SHP77 treated with DMSO at 0.1 percent for 48 hours (cell line): ENCODE results near the gene CABP7.

Experiments used
- DNase-seq: peaks from one replicate; lab custom pipeline; 2025; lab: John Stamatoyannopoulos, UW

CABP7 gene

DNA sequence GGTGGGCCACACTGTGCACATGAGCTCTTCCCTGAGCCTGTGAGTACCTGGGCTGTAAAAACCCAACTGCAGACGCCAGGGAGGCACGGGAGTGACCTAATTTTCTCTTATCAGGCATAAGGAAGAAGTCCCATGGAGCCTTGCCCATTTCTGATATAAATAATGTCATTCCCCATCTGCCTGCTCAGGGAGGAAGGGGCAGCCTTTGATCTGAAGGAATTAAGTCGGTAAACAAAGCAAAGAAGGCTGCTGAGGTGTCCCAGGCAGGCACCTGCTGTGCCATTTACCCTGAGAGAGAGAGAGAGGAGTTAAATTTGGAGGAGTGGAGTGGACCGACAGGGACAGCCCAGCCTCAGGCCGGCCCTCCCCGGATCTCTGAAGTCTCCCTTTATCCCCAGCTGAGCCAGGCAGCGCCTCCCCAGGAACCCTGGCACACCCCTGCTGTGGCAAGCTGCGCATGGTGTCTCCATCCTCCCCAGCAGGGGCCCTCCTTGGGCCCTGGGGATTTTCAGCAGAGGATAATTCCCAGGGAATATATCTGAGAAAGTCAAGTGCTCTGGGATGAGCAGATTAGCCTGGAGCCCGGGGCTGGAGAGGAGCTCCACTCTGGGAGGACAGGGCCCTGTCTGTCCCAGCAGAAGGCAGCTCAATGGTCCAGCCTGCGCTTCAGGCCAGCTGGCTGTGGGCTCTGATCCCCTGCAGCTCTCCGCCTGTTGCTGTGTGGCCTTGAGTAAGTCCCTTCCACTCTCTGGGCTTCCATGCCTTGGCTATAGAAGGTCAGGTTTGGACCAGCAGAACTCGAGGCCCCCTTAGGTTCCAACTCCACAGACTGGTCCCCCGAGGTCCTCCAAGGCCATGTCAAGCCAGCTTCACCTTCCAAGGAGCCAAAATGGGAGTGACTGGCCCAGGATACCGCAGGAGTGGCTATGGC is 17.5 kb upstream of the CABP7 start:
- DNase-seq, result no peak

DNA sequence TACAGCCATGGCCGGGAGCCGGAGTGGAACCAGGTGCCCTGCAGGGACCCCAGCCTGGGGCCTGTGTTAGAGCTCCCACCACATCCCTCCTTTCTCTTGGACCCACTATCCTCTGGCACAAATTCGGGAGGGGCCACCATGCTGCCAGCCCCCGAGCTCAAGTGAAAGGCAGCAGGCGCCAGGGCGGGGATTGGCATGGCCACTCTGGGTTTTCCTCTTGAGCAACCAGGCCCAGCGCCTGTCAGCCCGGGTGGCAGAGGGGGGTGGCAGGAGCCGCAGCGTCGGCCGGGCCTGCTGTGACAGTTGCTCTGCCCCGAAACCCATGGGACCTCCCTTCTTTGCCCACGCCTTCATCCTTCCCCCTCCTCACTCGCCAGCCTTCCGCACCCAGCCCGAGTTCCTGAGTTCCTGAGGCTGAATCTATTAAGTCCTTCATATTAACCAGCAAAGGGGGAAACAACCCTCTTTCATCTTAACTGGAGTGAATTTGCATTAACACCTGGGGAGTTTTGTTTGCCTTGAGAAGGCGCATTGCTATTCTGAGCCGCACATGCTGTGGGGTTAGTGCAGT is 16.8 kb upstream of the CABP7 start:
- DNase-seq, result no peak

DNA sequence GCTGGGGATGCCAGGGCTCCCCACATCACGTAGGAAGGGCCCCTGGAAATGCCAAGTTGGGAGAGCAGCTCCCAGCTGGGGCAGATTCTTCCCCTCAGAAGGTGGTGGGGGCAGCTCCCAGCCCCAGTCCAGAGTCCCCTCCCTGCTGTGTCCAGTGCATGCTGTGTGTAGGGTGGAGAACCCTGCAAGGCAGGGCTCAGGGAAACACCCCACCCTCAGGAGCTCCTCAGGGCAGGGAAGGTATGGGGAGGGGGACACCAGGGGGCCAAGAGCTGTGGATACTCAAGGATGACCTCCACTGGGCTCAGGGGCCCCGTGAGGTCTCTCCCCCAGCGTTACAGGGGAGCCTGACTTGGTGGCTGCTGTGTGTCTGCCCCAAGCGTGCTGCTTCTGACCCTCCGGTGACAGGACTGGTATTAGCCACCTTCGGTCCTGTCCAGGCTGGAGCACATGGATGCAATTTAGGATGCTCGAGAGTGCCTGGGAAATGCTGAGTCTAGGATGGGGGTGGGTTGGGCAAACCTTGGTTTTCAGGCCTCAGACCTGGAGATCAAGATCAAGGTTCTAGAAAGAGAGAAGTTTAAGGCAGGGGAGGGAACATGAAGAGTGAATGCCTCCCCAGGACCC is 16.1 kb upstream of the CABP7 start:
- no peak for DNase-seq

DNA sequence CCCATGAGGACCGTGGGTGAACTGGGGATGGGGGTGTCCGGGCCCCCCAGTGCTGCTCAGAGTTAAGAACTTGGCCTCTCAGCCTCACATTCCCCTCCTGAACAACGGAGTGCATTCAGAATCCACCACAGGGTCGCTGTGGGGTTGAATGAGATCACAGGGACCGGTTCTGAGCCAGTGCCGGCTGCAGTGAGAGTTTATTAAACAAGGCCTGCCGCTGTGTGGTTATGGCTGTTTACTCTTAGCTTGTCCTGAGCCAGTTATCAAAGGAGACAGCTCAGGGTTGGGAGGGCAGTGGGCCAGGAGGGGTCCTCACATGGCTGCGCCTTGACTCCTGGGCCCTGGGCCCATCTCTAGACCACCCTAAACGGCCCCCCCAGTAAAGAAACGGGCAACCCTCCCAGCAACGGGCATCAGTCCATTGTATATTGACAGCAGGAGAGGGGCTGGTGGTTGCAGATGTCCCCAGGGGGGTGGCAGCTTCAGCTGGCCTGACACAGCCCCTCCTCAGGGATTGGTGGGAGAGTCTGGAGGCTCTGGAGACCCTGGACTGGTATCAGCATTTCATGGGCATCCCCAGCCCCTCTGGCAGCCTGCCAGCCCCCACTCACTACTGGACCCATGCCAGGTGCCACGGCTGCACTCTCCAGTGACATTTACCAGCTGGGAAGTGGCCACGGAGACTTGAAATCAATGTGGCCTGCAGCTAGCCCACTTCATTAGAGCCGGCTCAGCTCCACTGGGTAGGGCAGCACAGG is 15.1 kb upstream of the CABP7 start:
- peak; percentile 29 for DNase-seq

DNA sequence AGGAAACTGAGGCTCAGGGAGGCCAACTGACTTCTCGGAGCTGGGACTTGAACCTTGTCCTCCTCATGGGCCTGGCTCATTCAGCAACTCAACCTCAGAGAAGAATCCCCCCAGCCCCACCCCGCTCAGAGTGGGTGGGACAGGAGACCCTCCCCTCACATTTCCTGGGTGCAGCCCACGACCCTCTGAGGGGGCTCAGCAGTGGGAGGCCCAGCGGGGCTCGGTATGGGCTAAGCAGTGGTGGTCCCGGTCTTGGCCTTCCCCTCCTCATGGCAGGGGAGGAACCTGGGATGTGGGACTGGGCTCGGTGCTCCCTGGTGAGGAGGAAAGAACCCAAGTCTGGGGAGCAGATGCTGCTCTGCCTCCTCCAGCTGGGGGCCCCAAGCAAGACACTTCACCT is 14.2 kb upstream of the CABP7 start:
- no peak for DNase-seq

DNA sequence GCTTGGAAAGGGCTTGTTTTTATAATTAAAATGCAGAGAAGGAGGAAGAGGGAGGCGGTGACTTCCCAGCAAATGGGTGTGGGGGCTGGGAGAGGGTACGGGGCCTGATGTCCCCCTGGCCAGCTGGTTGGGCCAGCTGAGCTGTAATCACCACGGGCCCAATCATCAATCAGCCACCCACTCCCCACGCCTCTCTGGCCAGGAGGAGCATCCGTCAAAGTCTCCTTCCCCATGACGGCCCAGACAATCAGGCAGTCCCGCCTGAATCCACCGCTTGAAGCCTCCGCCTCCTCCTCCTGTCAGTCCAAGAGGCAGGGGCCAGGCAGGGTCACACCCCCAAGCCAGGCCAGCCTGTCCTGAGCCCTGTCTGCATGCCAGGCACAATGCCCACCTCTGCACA is 13.3 kb upstream of the CABP7 start:
- peak; percentile 27 for DNase-seq

DNA sequence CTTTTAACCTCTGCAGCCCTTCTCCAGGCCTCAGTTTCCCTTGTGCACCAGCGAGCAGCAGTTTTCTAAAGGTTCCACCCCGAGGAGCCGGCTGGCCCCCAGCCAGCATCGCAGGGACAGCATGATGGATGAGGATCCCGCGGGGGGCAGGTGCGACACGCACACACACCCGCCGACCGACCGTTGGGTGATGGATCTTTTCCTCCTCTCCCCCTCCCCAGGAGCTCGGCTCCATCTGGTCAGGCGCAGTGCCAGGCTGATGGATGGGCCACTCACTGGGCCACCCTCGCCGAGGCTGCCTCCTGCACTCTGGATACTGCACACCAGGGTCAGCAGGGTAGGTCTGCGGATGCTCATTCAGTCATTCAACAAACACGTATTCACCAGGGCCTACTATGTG is 12.8 kb upstream of the CABP7 start:
- peak; percentile 87 for DNase-seq

DNA sequence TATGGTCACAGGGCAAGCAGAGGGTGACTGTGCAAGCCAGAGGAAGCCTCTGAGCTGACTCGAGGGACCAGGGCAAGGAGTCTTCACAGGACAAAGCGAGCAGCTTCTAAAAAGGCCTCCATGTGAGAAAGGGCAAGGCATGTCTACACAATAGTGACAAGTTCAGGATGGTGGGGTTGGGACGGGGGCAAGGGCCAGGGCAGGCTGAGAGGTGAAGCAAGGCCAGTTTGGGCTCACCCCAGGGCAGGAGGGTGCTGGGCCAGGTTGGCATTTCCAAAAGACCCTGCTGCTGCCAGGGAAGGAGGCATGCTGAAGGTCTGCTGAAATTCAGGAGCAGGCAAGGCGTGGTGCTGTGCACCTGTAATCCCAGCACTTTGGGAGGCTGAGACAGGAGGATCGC is 12.3 kb upstream of the CABP7 start:
- no peak for DNase-seq

DNA sequence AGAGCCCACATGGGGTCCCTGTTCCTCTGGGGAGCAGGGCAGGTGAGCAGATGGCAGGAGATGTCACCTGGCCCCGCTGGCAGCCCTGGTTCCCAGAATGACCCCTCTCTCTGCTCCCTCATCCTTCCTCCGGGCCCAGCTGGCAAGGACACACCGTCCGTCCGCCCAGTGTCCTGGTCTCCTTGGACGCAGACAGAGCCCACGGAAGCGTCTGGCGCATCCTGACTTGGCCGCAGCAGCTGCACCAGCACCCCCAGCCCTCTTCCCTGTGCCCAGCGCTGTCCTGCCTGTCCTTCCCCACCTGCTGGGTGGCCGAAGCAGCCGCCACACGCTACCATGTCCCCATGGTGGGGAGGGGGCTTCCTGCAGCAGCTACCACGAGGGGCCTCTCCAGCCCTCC is 9.6 kb upstream of the CABP7 start:
- peak; percentile 22 for DNase-seq

DNA sequence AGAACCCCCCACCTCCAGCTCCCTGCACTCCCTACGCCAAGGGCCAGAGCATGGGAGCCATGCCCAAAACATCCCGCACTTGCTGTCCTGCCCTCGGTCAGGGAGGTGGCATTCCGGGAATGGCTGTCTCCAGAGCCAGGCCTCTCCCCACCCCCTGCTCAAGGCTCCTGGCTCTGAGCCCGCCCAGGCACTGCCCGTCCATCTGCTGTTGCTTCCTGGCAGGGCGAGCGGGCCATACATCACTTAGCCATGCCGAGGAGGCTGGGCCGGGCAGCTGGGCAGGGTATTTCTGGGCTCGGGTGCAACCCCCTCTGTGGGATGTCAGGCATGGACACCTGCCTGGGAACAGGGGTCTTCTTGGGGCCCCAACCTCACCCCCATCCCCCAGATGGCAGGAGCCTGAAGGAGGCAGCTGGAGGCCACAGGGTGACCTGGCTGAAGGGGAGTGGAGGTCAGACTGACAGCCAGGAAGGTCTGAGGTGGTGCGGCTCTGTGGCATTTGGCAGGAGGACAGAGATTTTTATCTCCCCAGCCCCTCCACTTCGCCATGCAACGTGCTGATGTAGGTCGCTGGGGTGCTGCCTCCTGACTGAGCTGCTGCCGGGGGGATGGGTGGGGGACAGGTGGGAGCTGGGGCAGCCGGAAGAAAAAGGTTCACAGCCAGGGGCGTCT is 8.7 kb upstream of the CABP7 start:
- DNase-seq, result peak; percentile 83

DNA sequence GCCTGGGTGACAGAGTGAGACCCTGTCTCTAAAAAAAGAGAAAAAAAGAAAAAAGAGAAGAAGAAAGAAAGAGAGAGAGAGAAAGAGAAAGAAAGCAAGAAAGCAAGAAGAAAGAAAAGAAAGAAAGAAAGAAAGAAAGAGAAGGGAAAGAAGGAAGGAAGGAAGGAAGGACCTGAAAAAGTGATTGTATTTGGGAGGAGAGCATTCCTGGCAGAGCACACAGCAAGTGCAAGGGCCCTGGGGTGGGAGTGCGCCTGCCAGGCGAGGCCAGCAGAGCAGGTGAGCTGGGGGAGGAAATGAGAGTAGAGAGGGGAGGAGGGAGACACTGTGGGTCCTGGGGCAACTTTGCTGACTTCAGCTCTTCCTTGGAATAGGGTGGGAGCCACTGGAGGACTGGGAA is 7.7 kb upstream of the CABP7 start:
- DNase-seq, result no peak

DNA sequence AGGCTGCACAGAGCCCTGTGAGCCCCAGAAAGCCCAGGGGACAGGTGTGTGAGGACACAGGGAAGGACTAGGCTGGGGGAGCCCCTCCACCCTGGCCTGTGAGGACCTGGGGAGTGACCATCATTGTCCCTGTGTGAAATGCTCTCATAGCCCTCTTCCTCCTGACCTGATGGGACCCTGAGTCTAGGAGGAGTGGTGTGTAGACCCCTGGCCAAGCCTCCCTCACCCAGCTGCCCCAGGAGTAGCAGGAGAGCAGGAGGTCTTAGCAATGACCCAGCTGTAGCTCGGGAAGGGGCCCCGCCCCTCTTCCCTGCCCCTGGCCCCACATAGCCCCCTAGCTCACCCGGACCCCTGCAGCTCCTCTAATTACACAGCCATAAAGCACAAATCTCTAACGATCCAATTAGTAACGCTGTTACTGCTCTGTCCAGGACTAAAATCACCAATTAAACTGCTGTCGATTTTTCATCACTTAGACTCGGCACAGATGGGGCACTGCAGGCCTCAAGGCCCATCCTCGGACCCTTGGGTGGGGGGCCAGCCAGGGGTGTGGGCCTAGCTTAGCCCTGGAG is 6.6 kb upstream of the CABP7 start:
- DNase-seq, result no peak

DNA sequence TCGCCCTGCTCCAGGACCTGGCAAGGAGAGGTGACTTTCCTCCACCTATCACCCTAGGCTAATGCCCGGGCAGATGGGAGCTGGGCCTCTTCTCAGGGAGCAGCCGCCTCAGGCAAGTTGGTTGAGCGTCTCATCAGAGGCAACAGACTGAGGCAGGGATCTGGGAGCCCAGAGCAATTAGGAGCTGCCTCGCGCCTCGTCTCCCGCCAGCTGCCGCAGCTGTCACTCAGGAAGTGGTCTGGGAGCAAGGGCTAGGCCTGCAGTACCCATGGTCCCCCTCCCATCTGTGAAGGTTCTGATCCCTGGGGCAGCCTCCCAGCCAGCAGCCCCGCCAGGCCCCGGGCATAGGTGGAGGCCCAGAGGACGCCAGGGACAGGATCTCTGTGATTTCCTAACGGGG is 4.6 kb upstream of the CABP7 start:
- peak; percentile 60 for DNase-seq

DNA sequence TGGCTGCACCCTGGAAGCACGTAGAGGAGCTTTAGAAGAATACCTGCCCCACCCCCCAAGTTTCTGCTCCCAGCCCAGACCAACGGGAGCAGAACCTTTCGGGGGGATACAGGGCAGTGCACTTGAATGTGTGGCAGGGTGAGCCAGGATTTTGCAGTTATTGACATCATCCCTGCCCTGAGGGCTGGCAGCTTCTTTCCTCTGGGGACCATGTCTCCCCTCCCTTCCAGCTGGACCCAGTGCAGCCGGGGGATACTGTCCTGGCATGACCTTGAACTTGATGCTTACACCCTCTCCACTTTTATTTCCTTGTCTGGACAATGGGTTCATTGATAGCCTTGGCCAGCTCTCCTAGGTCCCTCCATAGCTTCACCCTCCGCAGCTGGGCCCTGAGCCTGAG is 4.1 kb upstream of the CABP7 start:
- no peak for DNase-seq

DNA sequence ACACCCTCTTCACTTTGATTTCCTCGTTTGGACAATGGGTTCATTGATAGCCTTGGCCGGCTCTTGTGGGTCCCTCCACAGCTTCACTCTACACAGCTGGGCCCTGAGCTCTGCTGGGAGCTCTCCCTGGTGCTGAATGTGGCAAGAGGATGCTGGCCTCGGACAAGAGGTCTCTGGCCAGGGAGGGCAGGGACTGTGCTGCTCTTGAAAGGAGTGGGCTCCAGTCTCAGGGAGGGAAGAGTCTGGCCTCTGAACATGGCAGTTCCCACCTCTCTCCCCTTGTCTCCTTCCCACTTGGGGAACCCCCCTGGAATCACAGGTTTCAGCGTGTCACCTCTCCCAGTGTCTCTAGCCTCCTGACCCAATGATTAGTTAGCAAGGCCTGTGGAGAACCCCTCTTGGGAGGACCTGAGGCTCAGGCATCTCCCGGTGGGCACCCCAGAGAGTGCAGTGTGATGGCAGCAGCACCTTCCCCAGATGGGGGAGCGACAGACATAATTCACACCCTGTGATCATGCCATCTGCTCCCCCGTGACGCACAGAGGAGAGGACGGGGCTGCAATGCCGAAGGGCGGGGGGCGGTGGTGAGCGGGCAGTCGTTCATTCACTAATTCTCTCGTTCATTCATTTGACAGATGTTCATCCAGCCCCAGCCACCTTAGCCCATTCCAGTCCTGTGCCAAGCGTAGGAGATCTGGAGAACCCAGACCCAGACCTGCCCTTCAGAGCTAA is 2.8 kb upstream of the CABP7 start:
- DNase-seq, result peak; percentile 35

DNA sequence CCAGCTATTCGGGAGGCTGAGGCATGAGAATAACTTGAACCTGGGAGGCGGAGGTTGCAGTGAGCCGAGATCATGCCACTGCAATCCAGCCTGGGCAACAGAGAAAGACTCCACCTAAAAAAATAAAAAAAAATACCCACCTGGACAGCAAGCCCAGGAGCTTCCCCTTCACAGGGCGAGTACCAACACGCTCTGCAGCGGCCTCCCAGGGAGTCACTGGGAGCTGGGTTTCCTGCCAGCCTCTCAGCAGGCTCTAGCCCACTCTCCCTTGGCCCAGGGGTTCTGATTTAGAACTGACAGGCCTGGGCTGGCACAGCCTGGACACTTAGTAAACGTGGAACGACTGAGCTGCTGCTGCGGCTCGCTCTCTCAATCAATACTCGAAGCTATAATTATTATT is 2.0 kb upstream of the CABP7 start:
- peak; percentile 9 for DNase-seq

DNA sequence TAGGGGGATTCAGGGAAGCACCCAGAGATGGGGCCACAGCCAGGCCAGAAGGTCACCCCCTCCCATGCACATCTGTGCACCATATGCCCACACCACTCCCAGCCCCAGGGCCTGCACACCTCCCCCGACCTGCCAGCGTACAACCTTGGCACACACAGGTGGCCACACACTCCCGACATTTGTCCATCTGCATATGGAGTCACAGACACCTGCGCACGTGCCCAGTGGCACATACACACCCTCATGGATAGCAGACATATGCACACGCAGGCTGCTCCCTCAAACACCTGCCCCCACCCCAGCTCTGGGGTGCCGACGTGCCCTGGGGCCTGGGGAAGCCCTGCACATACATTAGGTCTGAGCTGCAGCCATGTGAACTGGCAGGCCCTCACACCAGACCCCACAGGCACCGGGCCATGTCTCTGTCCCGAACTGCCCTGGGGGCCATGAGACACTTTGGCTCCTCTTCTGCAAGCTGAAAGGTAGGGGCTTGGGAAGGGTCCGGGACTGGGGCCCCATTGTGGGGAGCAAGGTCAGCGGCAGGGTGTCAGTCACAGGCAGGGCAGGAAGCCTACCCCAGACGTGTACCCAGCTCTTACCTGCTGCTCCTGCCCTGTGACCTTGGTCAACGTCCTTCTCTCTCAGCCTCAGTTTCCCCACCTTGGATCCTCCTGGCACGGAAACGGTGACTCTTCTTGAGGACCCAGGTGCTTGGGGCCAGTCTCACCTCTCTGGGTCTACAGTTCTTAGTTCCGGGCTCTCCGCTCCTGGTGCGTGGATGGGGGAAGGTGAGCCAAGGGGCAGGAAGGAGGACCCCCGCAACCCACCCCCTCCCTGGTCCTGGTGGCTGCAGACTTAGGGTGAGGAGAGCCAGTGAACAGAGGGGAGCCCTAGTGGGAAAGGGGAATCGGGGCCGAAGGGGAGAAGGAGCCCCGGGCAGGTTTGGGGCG is 579 bp upstream of the CABP7 start:
- DNase-seq, result no peak

DNA sequence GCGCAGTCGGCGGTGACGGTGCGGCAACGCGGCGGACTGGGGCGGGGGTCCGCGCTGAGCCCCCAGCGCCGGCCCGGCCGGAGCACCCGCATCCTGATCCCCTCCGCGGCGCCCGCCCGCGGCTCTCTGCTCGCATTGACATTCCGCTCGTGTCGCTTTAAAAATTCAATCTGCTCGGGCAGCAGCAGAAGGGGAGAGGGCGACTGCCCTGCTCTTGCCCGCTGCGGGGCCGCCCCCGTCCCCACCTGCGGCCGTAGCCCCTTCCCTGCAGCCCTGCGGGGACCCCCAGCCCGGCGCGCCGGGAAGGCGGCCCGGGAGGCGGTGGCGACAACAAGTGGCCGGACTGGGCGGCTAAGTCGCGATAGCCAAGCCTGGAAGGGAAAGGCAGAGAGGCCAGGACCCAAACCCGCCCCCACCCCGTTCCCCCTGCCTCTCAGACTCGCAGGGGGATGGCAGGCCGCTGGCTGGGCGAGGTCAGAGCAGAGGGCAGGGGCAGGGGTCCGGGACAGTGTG is 1.1 kb downstream of the CABP7 start:
- DNase-seq, result no peak

DNA sequence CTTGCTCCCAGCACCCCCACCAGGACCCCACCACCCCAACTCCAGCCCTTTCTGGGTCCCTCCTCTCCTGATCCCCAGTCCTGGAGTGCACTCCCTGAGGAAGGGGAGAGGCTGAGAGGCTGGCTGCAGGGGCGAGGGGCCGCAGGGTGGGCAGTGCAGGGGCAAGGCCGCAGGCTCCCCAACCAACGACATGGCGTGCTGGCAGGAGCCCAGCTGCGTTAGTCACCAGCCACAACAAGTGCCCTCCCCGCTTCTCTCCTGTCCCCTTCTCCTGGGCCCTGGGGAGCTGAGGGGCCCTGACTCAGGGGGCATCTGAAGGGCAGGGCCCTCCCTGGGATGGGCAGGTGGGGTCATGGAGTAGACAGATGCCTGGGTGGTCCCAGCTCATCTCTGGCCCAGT is 2.3 kb downstream of the CABP7 start:
- no peak for DNase-seq

DNA sequence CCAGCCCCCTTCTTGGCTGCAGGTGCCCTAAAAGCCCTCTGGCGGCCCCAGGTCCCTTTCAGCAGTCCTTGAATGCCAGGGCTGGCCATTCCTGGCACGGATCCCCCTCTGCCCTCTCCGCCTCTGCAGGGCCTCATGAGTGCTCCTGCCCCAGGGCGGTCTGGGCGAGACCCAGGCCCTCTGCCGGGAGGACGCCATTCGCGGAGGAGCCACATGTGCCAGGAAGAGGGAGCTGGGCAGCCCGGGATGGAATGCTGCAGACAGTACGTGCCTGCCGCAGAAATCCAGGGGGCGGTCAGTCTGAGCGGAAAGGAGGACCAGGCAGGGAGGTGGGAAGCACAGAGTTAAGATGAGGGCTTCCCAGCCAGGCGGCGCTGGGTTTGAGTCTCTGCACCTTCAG is 2.8 kb downstream of the CABP7 start:
- no peak for DNase-seq
